Left lung (tissue), 10 donors: Measurements from ENCODE around the gene INCENP. TPM values are rescaled to one million over a fixed set of nuclear protein-coding genes. Genes with fewer than 3 reads are reported as not detected.

Source experiments
- ATAC-seq: fragments of 200-7000 bp; cut with Tn5 transposase; one replicate; pipeline ENCODE4 v1.9.1; 2020; ENCODE audit warnings: moderate library complexity
- DNase-seq, 4 donors: peaks; one replicate each; pipeline ENCODE4 v3.0.0-alpha.2; 2013 to 2020
- H3K27ac ChIP-seq, 2 donors: fragments of 200-600 bp; sonication (generic) in 1 of 2; one replicate each; pipeline versions ENCODE4 v1.5.0 to v1.8.0; 2020 to 2021
- H3K27me3 ChIP-seq, 2 donors: fragments of 200-600 bp; sonication (generic) in 1 of 2; one replicate each; pipeline versions ENCODE4 v1.5.0 to v1.8.0; 2020 to 2021
- H3K36me3 ChIP-seq, 2 donors: fragments of 200-600 bp; sonication (generic) in 1 of 2; one replicate each; pipeline versions ENCODE4 v1.5.0 to v1.8.0; 2020 to 2021
- H3K4me1 ChIP-seq, 2 donors: fragments of 200-600 bp; one replicate each; pipeline ENCODE4 v1.8.0; 2021
- H3K4me3 ChIP-seq, 2 donors: fragments of 200-600 bp; sonication (generic) in 1 of 2; one replicate each; pipeline versions ENCODE4 v1.5.0 to v1.8.0; 2020 to 2021; ENCODE audit warnings: mild to moderate bottlenecking in 1 of 2
- H3K9me3 ChIP-seq, 2 donors: fragments of 200-600 bp; sonication (generic) in 1 of 2; one replicate each; pipeline versions ENCODE4 v1.5.0 to v1.8.0; 2020 to 2021
- intact Hi-C, 2 donors: fragments of 100-400 bp; cut with DNase I; formaldehyde crosslinking; loops; one replicate each; pipeline versions ENCODE4 v1.11.2 to v1.14.2; 2022
- polyA plus RNA-seq, 6 donors: library from polyadenylated mRNA; unstranded; fragments of 120-200 nt; gene quantifications; one replicate each; pipeline ENCODE4 v1.2.1, GENCODE V29; 2013; ENCODE audit not compliant: insufficient read length in 6 of 6
- total RNA-seq, 2 donors: library from RNA; stranded (reverse); fragmentation: NEBNext Ultra II Directional; extraction: Animal tissue kit (Norgen Biotek cat#: 25700); gene quantifications; one replicate each; pipeline ENCODE4 v1.2.1, GENCODE V29; 2021
- TF ChIP-seq, protein P1 (sequence below), 2 donors: fragments of 200-600 bp; sonication (generic) in 1 of 2; IDR thresholded peaks; one replicate each; pipeline versions ENCODE4 v1.5.0 to v1.8.0; 2021; ENCODE audit warnings: antibody characterized with exemption in 2 of 2
- donor health status: DM: no; HTN: yes; CAD: no.
- donor health status: DM: no; HTN: no; CAD: no.

INCENP gene
- total and polyA plus RNA-seq, 8 donors: 17.3 to 47.4 (median 30.1) TPM

DNA sequence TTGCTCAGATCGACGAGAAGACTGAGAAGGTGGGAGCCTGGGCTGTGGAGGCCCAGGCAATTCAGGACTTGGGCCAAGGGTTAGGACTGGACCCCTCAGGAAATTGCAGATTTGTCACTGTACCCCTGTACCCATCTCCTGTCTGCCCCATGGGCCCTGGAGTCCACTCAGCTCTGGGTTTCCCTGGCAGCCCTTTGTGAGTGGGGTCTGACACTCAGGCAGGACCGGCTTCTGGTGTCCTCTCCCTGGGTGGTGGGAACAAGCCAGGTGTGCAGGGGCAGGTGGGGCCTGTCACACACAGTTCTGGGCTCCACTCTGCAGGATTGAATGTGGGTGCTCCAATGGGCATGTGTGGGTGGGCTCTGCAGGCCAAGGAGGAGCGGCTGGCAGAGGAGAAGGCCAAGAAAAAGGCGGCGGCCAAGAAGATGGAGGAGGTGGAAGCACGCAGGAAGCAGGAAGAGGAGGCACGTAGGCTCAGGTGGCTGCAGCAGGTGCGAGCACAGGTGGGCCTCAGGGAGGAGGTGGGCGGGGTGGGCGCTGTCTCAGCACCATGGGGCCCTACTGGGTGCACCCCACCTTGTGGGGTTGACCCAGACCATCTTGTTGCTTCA lies 21.6 kb downstream of the INCENP start:
- no peak overlapping the region for H3K4me3 ChIP-seq
- TF ChIP-seq, protein P1, sequence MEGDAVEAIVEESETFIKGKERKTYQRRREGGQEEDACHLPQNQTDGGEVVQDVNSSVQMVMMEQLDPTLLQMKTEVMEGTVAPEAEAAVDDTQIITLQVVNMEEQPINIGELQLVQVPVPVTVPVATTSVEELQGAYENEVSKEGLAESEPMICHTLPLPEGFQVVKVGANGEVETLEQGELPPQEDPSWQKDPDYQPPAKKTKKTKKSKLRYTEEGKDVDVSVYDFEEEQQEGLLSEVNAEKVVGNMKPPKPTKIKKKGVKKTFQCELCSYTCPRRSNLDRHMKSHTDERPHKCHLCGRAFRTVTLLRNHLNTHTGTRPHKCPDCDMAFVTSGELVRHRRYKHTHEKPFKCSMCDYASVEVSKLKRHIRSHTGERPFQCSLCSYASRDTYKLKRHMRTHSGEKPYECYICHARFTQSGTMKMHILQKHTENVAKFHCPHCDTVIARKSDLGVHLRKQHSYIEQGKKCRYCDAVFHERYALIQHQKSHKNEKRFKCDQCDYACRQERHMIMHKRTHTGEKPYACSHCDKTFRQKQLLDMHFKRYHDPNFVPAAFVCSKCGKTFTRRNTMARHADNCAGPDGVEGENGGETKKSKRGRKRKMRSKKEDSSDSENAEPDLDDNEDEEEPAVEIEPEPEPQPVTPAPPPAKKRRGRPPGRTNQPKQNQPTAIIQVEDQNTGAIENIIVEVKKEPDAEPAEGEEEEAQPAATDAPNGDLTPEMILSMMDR (IDR thresholded peaks at IDR 0.05): no peak
- H3K9me3 ChIP-seq: no peaks in the 10 kb centered on the region
- H3K36me3 ChIP-seq: peaks cover 0 to 96% of the 10 kb centered on the region in 2 donors
- intact Hi-C loops: no loop called here
- no peaks in the 10 kb centered on the region for H3K4me1 ChIP-seq
- H3K27me3 ChIP-seq: no peaks in the 10 kb centered on the region
- ATAC-seq (no peak), DNase-seq (no peak)
- no peak overlapping the region for H3K27ac ChIP-seq

DNA sequence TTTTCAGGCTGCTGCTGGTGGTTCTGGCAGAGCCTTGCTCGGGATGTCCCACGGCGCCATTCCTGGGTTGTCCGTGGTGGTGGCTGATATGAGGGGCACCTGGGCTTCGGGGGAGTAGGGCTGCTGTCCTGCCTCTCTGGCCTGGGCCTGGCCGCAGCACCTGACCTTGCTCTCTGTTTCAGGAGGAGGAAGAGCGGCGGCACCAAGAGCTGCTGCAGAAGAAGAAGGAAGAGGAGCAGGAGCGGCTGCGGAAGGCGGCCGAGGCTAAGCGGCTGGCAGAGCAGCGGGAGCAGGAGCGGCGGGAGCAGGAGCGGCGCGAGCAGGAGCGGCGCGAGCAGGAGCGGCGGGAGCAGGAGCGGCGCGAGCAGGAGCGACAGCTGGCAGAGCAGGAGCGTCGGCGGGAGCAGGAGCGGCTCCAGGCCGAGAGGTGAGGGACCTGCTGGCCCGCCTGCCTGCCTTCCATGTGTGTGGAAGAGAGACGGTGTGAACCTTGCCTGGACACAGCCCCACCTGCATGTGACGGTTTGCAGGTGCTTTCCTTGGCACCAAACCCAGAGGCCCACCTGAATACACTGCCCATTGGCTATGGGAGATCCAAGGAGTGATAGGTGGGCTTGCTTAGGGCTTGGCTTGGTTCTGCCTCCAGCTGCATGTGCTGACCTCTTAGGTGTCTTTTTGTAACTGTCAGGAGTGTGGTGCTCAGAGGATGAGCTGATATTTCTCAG lies 22.8 kb downstream of the INCENP start:
- intact Hi-C loops: no loop called here
- TF ChIP-seq, protein P1 (IDR thresholded peaks at IDR 0.05): no peak
- H3K36me3 ChIP-seq: peaks cover 0 to 96% of the 10 kb centered on the region in 2 donors
- no peak for DNase-seq
- ATAC-seq: no peak
- no peak overlapping the region for H3K4me3 ChIP-seq
- no peaks in the 10 kb centered on the region for H3K27me3 ChIP-seq
- no peaks in the 10 kb centered on the region for H3K4me1 ChIP-seq
- no peak overlapping the region for H3K27ac ChIP-seq
- no peaks in the 10 kb centered on the region for H3K9me3 ChIP-seq

DNA sequence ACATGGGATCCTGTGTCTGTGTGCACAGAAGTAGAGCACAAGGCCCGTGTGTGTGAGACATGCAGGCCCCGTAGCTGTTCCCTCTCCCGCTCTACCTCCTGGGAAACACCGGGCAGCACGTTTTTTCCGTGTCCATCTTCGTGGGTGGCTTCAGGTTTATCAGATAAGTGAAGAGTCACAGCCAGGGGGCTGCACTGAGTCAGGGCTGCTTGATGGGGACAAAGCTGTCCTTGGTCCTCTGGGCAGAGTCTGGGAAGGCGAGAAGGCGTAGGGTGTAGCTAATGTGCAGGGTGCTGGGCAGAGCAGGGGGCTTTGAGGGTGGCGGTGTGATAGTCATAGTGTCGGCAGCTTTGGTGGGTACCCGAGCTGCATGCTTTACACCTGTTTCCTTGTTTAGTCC lies 23.7 kb downstream of the INCENP start:
- Histone ChIP-seq H3K9me3 (no peaks in the 10 kb centered on the region), H3K4me1 (no peaks in the 10 kb centered on the region), H3K27ac (no peak overlapping the region), H3K4me3 (no peak overlapping the region), H3K27me3 (no peaks in the 10 kb centered on the region), H3K36me3 (peaks cover 0 to 96% of the 10 kb centered on the region in 2 donors)
- ATAC-seq (no peak), DNase-seq (no peak)
- TF ChIP-seq, protein P1 (IDR thresholded peaks at IDR 0.05): no peak
- intact Hi-C loops: no loop called here

DNA sequence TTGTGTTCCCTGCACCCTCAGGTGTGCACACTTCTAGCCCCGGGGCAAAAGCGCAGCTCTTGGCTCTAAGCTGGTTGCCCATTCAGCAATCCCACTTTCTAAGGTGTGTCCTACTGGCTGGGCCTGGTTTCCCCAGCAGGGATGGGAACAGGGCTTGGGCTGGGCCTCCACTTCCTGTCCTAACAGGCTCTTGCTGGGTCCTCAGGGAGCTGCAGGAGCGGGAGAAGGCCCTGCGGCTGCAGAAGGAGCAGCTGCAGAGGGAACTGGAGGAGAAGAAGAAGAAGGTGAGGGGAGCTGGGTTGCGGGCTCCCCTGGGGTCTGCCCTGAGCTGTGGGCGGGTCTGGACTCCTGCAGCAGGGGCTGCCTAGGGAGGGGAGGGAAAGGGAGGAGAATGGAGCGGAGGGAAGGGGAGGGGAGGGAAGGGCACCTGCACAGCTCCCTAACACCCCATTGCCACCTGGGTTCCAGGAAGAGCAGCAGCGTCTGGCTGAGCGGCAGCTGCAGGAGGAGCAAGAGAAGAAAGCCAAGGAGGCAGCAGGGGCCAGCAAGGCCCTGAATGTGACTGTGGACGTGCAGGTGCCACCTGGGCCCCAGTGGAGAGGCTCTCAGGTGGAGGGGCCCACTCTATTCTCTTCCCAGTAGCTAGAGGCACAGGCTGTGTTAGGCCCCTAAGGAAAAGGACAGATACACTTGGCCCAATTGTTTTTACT lies 24.6 kb downstream of the INCENP start:
- Histone ChIP-seq H3K27ac (no peak overlapping the region), H3K4me3 (no peak overlapping the region), H3K4me1 (no peaks in the 10 kb centered on the region), H3K9me3 (no peaks in the 10 kb centered on the region), H3K27me3 (no peaks in the 10 kb centered on the region), H3K36me3 (peaks cover 0 to 96% of the 10 kb centered on the region in 2 donors)
- ATAC-seq: no peak
- DNase-seq: no peak
- intact Hi-C loops: no loop called here
- TF ChIP-seq, protein P1 (IDR thresholded peaks at IDR 0.05): no peak
